ENCODE results near the gene SP9. TPM values are rescaled to one million over a fixed set of nuclear protein-coding genes. Genes with fewer than 3 reads are reported as not detected.

Gene SP9
- total RNA-seq, 4 donors from 2014 or later = not detected

GRCh38 chr2:174341995-174342685 lies 7.4 kb downstream of the SP9 start:
- DNase-seq = no peak
- H3K27me3 ChIP-seq = peaks cover 44 to 86% (median 67%) of the 10 kb centered on the region in 4 donors
- peaks cover 30 to 64% (median 31%) of the 10 kb centered on the region in 3 donors for H3K4me1 ChIP-seq
- H3K36me3 ChIP-seq = peaks cover 0 to 9% (median 0%) of the 10 kb centered on the region in 3 donors
- TF ChIP-seq CTCF (IDR thresholded peaks at IDR 0.05) (no peak), POLR2A (IDR thresholded peaks at IDR 0.05) (no peak)
- H3K4me3 ChIP-seq = peak overlapping the region in 3 of 4 donors; percentile 3 to 44 (median 18)
- intact Hi-C loops (cut with DNase I) = loop anchor here (5.0 kb wide), 1 partner anchor 940 kb away; no protein-coding TSS in a partner anchor
- H3K27ac ChIP-seq = no peak overlapping the region
- WGBS, 2 donors = 6 to 7% methylated on average over 15 to 27 of the region's 52 CpGs
- H3K9me3 ChIP-seq = no peaks in the 10 kb centered on the region

- Histone ChIP-seq H3K4me3 (peak overlapping the region in 3 of 4 donors; percentile 3 to 44 (median 18)), H3K9me3 (no peaks in the 10 kb centered on the region), H3K27me3 (peaks cover 44 to 80% (median 63%) of the 10 kb centered on the region in 4 donors), H3K27ac (no peak overlapping the region), H3K4me1 (peaks cover 30 to 58% (median 30%) of the 10 kb centered on the region in 3 donors), H3K36me3 (peaks cover 0 to 15% (median 0%) of the 10 kb centered on the region in 3 donors)
- 8 to 9% methylated on average over 23 to 27 of the region's 29 CpGs for WGBS, 2 donors
- intact Hi-C loops (cut with DNase I) = loop anchor here (5.0 kb wide), 1 partner anchor 941 kb away; no protein-coding TSS in a partner anchor
- DNase-seq = no peak
- no peak for TF ChIP-seq CTCF (IDR thresholded peaks at IDR 0.05)
- no peak for TF ChIP-seq POLR2A (IDR thresholded peaks at IDR 0.05)
Observed at GRCh38 chr2:174342686-174343342, 8.1 kb downstream of the SP9 start.

GRCh38 chr2:174343343-174343622 lies 8.5 kb downstream of the SP9 start:
- Histone ChIP-seq H3K4me1 (peaks cover 30 to 55% (median 30%) of the 10 kb centered on the region in 3 donors), H3K27ac (no peak overlapping the region), H3K4me3 (no peak overlapping the region), H3K9me3 (no peaks in the 10 kb centered on the region), H3K27me3 (peaks cover 44 to 75% (median 58%) of the 10 kb centered on the region in 4 donors), H3K36me3 (peaks cover 0 to 20% (median 1%) of the 10 kb centered on the region in 3 donors)
- TF ChIP-seq CTCF (IDR thresholded peaks at IDR 0.05) (no peak), POLR2A (IDR thresholded peaks at IDR 0.05) (no peak)
- intact Hi-C loops (cut with DNase I) = loop anchor here (5.0 kb wide), 1 partner anchor 941 kb away; no protein-coding TSS in a partner anchor
- WGBS, 2 donors = 11 to 15% methylated on average over 6 of the region's 6 CpGs
- no peak for DNase-seq

GRCh38 chr2:174343623-174344455 lies 9.1 kb downstream of the SP9 start:
- peaks cover 44 to 69% (median 54%) of the 10 kb centered on the region in 4 donors for H3K27me3 ChIP-seq
- DNase-seq = no peak
- WGBS, 2 donors = 31 to 57% methylated on average over 11 to 19 of the region's 57 CpGs
- H3K27ac ChIP-seq = no peak overlapping the region
- H3K9me3 ChIP-seq = no peaks in the 10 kb centered on the region
- peaks cover 0 to 26% (median 7%) of the 10 kb centered on the region in 3 donors for H3K36me3 ChIP-seq
- TF ChIP-seq POLR2A (IDR thresholded peaks at IDR 0.05) (no peak), CTCF (IDR thresholded peaks at IDR 0.05) (no peak)
- intact Hi-C loops (cut with DNase I) = loop anchor here (5.0 kb wide), 1 partner anchor 942 kb away; no protein-coding TSS in a partner anchor
- peaks cover 30 to 55% (median 30%) of the 10 kb centered on the region in 3 donors for H3K4me1 ChIP-seq
- no peak overlapping the region for H3K4me3 ChIP-seq

Measured in esophagus squamous epithelium (tissue), 5 donors.